ENCODE results near the gene CELF2.

Gene CELF2

DNA sequence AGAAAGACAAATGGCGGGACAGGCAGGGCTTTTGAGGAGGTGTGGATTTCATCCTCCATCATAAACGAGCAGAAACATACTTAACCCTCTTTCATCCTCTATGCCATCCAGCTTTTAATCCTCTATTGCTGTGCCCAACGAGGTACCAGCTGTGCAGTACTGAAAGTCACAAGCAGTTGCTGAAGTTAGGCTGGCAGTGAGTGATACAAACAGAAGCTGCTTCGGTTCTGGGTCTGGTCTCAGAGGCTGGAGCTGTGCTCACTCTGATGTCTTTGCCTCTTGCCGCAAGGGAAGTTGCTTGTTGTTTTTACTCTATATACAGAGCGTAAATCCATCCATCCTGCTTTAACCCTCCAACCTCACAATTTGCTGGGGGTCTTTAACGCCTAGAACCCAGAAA, 235.2 kb downstream of the CELF2 start:
- no peaks in the 10 kb centered on the region for H3K4me1 ChIP-seq (ENCODE audit: control insufficient read depth, insufficient read depth, low read length)
- TF ChIP-seq ZNF239 (tag by site-specific recombination; IDR thresholded peaks at IDR 0.05) (no peak), ZBTB8A (tag by site-specific recombination; IDR thresholded peaks at IDR 0.05) (no peak)
- no peak overlapping the region for H3K27ac ChIP-seq (ENCODE audit: extremely low read depth, low read depth, low read length)
- peaks cover 0 to 8% of the 10 kb centered on the region in 2 experiments; a peak in 1 of 3 replicates for H3K36me3 ChIP-seq (ENCODE audit: control insufficient read depth in 2 of 2, insufficient read depth in 1 of 2, low read length in 2 of 2)
- CTCF ChIA-PET: no interaction called here
- POLR2A ChIA-PET: no interaction called here
- H3K4me3 ChIP-seq (ENCODE audit: low read depth, low read length): no peak overlapping the region
- no peaks in the 10 kb centered on the region for H3K9me3 ChIP-seq (ENCODE audit: control insufficient read depth, insufficient read depth, low read depth, low read length)

GRCh38 chr10:11253385-11254002, 235.8 kb downstream of the CELF2 start:
- H3K4me3 ChIP-seq (ENCODE audit: low read depth, low read length): no peak overlapping the region
- TF ChIP-seq, protein P1, sequence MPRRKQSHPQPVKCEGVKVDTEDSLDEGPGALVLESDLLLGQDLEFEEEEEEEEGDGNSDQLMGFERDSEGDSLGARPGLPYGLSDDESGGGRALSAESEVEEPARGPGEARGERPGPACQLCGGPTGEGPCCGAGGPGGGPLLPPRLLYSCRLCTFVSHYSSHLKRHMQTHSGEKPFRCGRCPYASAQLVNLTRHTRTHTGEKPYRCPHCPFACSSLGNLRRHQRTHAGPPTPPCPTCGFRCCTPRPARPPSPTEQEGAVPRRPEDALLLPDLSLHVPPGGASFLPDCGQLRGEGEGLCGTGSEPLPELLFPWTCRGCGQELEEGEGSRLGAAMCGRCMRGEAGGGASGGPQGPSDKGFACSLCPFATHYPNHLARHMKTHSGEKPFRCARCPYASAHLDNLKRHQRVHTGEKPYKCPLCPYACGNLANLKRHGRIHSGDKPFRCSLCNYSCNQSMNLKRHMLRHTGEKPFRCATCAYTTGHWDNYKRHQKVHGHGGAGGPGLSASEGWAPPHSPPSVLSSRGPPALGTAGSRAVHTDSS (tag by site-specific recombination; IDR thresholded peaks at IDR 0.05): no peak
- no peak for TF ChIP-seq ZNF571 (tag by site-specific recombination; IDR thresholded peaks at IDR 0.05)
- no peak for TF ChIP-seq BCL11B (tag by site-specific recombination; IDR thresholded peaks at IDR 0.05; ENCODE audit: low read depth)
- no peaks in the 10 kb centered on the region for H3K4me1 ChIP-seq (ENCODE audit: control insufficient read depth, insufficient read depth, low read length)
- peaks cover 0 to 14% of the 10 kb centered on the region in 2 experiments; a peak in 2 of 3 replicates for H3K36me3 ChIP-seq (ENCODE audit: control insufficient read depth in 2 of 2, insufficient read depth in 1 of 2, low read length in 2 of 2)
- ChIA-PET CTCF (no interaction called here), POLR2A (no interaction called here)
- H3K9me3 ChIP-seq (ENCODE audit: control insufficient read depth, insufficient read depth, low read depth, low read length): no peaks in the 10 kb centered on the region
- H3K27ac ChIP-seq (ENCODE audit: extremely low read depth, low read depth, low read length): no peak overlapping the region

- no peaks in the 10 kb centered on the region for H3K9me3 ChIP-seq (ENCODE audit: control insufficient read depth, insufficient read depth, low read depth, low read length)
- H3K36me3 ChIP-seq (ENCODE audit: control insufficient read depth in 2 of 2, insufficient read depth in 1 of 2, low read length in 2 of 2): peaks cover 3 to 25% of the 10 kb centered on the region in 2 experiments; a peak in 2 of 3 replicates
- TF ChIP-seq ZNF175 (tag by site-specific recombination; IDR thresholded peaks at IDR 0.05) (no peak), KLF10 (tag by site-specific recombination; IDR thresholded peaks at IDR 0.05) (no peak), REPIN1 (tag by site-specific recombination; IDR thresholded peaks at IDR 0.05; ENCODE audit: low read depth) (no peak), HIC1 (tag by site-specific recombination; IDR thresholded peaks at IDR 0.05) (no peak), KLF8 (tag by site-specific recombination; IDR thresholded peaks at IDR 0.05) (no peak), ZBTB26 (tag by site-specific recombination; optimal IDR thresholded peaks at IDR 0.05) (no peak), ZBTB48 (tag by site-specific recombination; IDR thresholded peaks at IDR 0.05) (no peak), ZNF548 (tag by site-specific recombination; IDR thresholded peaks at IDR 0.05) (no peak), ZFP37 (tag by site-specific recombination; IDR thresholded peaks at IDR 0.05) (no peak), ZNF791 (tag by site-specific recombination; IDR thresholded peaks at IDR 0.05) (no peak), OVOL3 (tag by site-specific recombination; IDR thresholded peaks at IDR 0.05) (no peak)
- TF ChIP-seq, protein P2, sequence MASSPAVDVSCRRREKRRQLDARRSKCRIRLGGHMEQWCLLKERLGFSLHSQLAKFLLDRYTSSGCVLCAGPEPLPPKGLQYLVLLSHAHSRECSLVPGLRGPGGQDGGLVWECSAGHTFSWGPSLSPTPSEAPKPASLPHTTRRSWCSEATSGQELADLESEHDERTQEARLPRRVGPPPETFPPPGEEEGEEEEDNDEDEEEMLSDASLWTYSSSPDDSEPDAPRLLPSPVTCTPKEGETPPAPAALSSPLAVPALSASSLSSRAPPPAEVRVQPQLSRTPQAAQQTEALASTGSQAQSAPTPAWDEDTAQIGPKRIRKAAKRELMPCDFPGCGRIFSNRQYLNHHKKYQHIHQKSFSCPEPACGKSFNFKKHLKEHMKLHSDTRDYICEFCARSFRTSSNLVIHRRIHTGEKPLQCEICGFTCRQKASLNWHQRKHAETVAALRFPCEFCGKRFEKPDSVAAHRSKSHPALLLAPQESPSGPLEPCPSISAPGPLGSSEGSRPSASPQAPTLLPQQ (tag by site-specific recombination; IDR thresholded peaks at IDR 0.05): no peak
- TF ChIP-seq, protein P3, sequence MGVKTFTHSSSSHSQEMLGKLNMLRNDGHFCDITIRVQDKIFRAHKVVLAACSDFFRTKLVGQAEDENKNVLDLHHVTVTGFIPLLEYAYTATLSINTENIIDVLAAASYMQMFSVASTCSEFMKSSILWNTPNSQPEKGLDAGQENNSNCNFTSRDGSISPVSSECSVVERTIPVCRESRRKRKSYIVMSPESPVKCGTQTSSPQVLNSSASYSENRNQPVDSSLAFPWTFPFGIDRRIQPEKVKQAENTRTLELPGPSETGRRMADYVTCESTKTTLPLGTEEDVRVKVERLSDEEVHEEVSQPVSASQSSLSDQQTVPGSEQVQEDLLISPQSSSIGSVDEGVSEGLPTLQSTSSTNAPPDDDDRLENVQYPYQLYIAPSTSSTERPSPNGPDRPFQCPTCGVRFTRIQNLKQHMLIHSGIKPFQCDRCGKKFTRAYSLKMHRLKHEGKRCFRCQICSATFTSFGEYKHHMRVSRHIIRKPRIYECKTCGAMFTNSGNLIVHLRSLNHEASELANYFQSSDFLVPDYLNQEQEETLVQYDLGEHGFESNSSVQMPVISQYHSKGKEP (tag by site-specific recombination; IDR thresholded peaks at IDR 0.05): no peak
- TF ChIP-seq, protein P4, sequence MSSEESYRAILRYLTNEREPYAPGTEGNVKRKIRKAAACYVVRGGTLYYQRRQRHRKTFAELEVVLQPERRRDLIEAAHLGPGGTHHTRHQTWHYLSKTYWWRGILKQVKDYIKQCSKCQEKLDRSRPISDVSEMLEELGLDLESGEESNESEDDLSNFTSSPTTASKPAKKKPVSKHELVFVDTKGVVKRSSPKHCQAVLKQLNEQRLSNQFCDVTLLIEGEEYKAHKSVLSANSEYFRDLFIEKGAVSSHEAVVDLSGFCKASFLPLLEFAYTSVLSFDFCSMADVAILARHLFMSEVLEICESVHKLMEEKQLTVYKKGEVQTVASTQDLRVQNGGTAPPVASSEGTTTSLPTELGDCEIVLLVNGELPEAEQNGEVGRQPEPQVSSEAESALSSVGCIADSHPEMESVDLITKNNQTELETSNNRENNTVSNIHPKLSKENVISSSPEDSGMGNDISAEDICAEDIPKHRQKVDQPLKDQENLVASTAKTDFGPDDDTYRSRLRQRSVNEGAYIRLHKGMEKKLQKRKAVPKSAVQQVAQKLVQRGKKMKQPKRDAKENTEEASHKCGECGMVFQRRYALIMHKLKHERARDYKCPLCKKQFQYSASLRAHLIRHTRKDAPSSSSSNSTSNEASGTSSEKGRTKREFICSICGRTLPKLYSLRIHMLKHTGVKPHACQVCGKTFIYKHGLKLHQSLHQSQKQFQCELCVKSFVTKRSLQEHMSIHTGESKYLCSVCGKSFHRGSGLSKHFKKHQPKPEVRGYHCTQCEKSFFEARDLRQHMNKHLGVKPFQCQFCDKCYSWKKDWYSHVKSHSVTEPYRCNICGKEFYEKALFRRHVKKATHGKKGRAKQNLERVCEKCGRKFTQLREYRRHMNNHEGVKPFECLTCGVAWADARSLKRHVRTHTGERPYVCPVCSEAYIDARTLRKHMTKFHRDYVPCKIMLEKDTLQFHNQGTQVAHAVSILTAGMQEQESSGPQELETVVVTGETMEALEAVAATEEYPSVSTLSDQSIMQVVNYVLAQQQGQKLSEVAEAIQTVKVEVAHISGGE (tag by site-specific recombination; conservative IDR thresholded peaks at IDR 0.05; ENCODE audit: low read depth): no peak
- POLR2A ChIA-PET: no interaction called here
- no peaks in the 10 kb centered on the region for H3K4me1 ChIP-seq (ENCODE audit: control insufficient read depth, insufficient read depth, low read length)
- no peak overlapping the region for H3K27ac ChIP-seq (ENCODE audit: extremely low read depth, low read depth, low read length)
- CTCF ChIA-PET: no interaction called here
- H3K4me3 ChIP-seq (ENCODE audit: low read depth, low read length): no peak overlapping the region
These were observed 237.5 kb downstream of the CELF2 start for GRCh38 chr10:11255156-11255555.
